ENCODE data around the gene BCL7C. TPM values are rescaled to one million over a fixed set of nuclear protein-coding genes. Genes with fewer than 3 reads are reported as not detected.

The BCL7C gene
- total RNA-seq, 1 donor from 2014 or later = 46.3 TPM

- Histone ChIP-seq H3K4me3 (ENCODE audit: low read depth, low read length) (no peak overlapping the region), H3K36me3 (ENCODE audit: control insufficient read depth, insufficient read depth, low read length) (no peaks in the 10 kb centered on the region), H3K27me3 (ENCODE audit: control insufficient read depth, insufficient read depth, low read length) (no peaks in the 10 kb centered on the region)
- no peak for DNase-seq (ENCODE audit: low read depth)
- TF ChIP-seq CTCF (IDR thresholded peaks at IDR 0.05; ENCODE audit: insufficient read depth, low read length, poor library complexity, severe bottlenecking) = no peak
Observed at GRCh38 chr16:30843501-30843900, 50.4 kb downstream of the BCL7C start.

GRCh38 chr16:30842971-30843370, 50.9 kb downstream of the BCL7C start:
- Histone ChIP-seq H3K36me3 (ENCODE audit: control insufficient read depth, insufficient read depth, low read length) (no peaks in the 10 kb centered on the region), H3K4me3 (ENCODE audit: low read depth, low read length) (no peak overlapping the region), H3K27me3 (ENCODE audit: control insufficient read depth, insufficient read depth, low read length) (no peaks in the 10 kb centered on the region)
- no peak for TF ChIP-seq CTCF (IDR thresholded peaks at IDR 0.05; ENCODE audit: insufficient read depth, low read length, poor library complexity, severe bottlenecking)
- DNase-seq (ENCODE audit: low read depth) = no peak

GRCh38 chr16:30841332-30841731, 52.5 kb downstream of the BCL7C start:
- no peak for DNase-seq (ENCODE audit: low read depth)
- no peak overlapping the region for H3K4me3 ChIP-seq (ENCODE audit: low read depth, low read length)
- no peaks in the 10 kb centered on the region for H3K27me3 ChIP-seq (ENCODE audit: control insufficient read depth, insufficient read depth, low read length)
- TF ChIP-seq CTCF (IDR thresholded peaks at IDR 0.05; ENCODE audit: insufficient read depth, low read length, poor library complexity, severe bottlenecking) = no peak
- H3K36me3 ChIP-seq (ENCODE audit: control insufficient read depth, insufficient read depth, low read length) = no peaks in the 10 kb centered on the region

- no peak overlapping the region for H3K4me3 ChIP-seq (ENCODE audit: low read depth, low read length)
- H3K27me3 ChIP-seq (ENCODE audit: control insufficient read depth, insufficient read depth, low read length) = no peaks in the 10 kb centered on the region
- TF ChIP-seq CTCF (IDR thresholded peaks at IDR 0.05; ENCODE audit: insufficient read depth, low read length, poor library complexity, severe bottlenecking) = no peak
- no peaks in the 10 kb centered on the region for H3K36me3 ChIP-seq (ENCODE audit: control insufficient read depth, insufficient read depth, low read length)
- no peak for DNase-seq (ENCODE audit: low read depth)
Observed at GRCh38 chr16:30840611-30841010, 53.3 kb downstream of the BCL7C start.

GRCh38 chr16:30839523-30840227, 54.2 kb downstream of the BCL7C start:
- H3K36me3 ChIP-seq (ENCODE audit: control insufficient read depth, insufficient read depth, low read length) = no peaks in the 10 kb centered on the region
- no peak overlapping the region for H3K4me3 ChIP-seq (ENCODE audit: low read depth, low read length)
- TF ChIP-seq CTCF (IDR thresholded peaks at IDR 0.05; ENCODE audit: insufficient read depth, low read length, poor library complexity, severe bottlenecking) = no peak
- no peak for DNase-seq (ENCODE audit: low read depth)
- no peaks in the 10 kb centered on the region for H3K27me3 ChIP-seq (ENCODE audit: control insufficient read depth, insufficient read depth, low read length)

GRCh38 chr16:30838876-30839471, 54.9 kb downstream of the BCL7C start:
- Histone ChIP-seq H3K4me3 (ENCODE audit: low read depth, low read length) (no peak overlapping the region), H3K36me3 (ENCODE audit: control insufficient read depth, insufficient read depth, low read length) (no peaks in the 10 kb centered on the region), H3K27me3 (ENCODE audit: control insufficient read depth, insufficient read depth, low read length) (no peaks in the 10 kb centered on the region)
- no peak for DNase-seq (ENCODE audit: low read depth)
- TF ChIP-seq CTCF (IDR thresholded peaks at IDR 0.05; ENCODE audit: insufficient read depth, low read length, poor library complexity, severe bottlenecking) = no peak

Measured in kidney epithelial cell (primary cell).